Karpas-422 (cell line): Measurements from ENCODE around the gene FBXL15. TPM values are rescaled to one million over a fixed set of nuclear protein-coding genes. Genes with fewer than 3 reads are reported as not detected.

Source experiments
- DNase-seq: peaks from one replicate; pipeline ENCODE4 v3.0.0-alpha.2; 2015
- H2AFZ ChIP-seq: fragments of 200-600 bp; sonication (generic); 2 replicates; pipeline ENCODE4 v1.6.1; 2014; ENCODE audit warnings: antibody characterized with exemption, low read length, mixed read lengths
- H3K27ac ChIP-seq: fragments of 200-600 bp; sonication (generic); 2 replicates; pipeline ENCODE4 v1.5.1; 2014; ENCODE audit warnings: mild to moderate bottlenecking, low read length, moderate library complexity
- H3K27me3 ChIP-seq: fragments of 200-600 bp; sonication (generic); 2 replicates; pipeline ENCODE4 v1.6.1; 2014; ENCODE audit warnings: low read length, mixed read lengths
- H3K36me3 ChIP-seq: fragments of 200-600 bp; sonication (generic); 2 replicates; pipeline ENCODE4 v1.6.1; 2014; ENCODE audit warnings: low read length, mixed read lengths; ENCODE audit not compliant: insufficient read depth
- H3K4me1 ChIP-seq: fragments of 200-600 bp; sonication (generic); 2 replicates; pipeline ENCODE4 v1.6.1; 2014; ENCODE audit warnings: mild to moderate bottlenecking, low read length, mixed read lengths
- H3K4me2 ChIP-seq: fragments of 200-600 bp; sonication (generic); 2 replicates; pipeline ENCODE4 v1.6.1; 2014; ENCODE audit warnings: low read length, low read depth, mild to moderate bottlenecking; ENCODE audit not compliant: poor library complexity, severe bottlenecking
- H3K4me3 ChIP-seq: fragments of 200-600 bp; sonication (generic); 2 replicates; pipeline ENCODE4 v1.5.1; 2014; ENCODE audit warnings: mild to moderate bottlenecking, antibody characterized with exemption, low read length, mixed read lengths
- H3K79me2 ChIP-seq: fragments of 200-600 bp; sonication (generic); 2 replicates; pipeline ENCODE4 v1.6.1; 2014; ENCODE audit warnings: mild to moderate bottlenecking, low read length, mixed read lengths
- H3K9ac ChIP-seq: fragments of 200-600 bp; sonication (generic); 2 replicates; pipeline ENCODE4 v1.6.0; 2014; ENCODE audit warnings: low read length
- H3K9me2 ChIP-seq: fragments of 200-600 bp; sonication (generic), shearing (Covaris generic); replicated peaks from 2 replicates; pipeline ENCODE4 v1.6.0; 2014; ENCODE audit warnings: mild to moderate bottlenecking, low read length, moderate library complexity; ENCODE audit not compliant: insufficient read depth
- H3K9me3 ChIP-seq: fragments of 300-700, 200-600 bp; sonication (generic); 2 replicates; pipeline ENCODE4 v1.6.1; 2014; ENCODE audit warnings: low read length, mixed read lengths
- H4K20me1 ChIP-seq: fragments of 200-600 bp; sonication (generic); 2 replicates; pipeline ENCODE4 v1.6.1; 2014; ENCODE audit warnings: mild to moderate bottlenecking, antibody characterized with exemption, low read length, low read depth; ENCODE audit not compliant: insufficient read depth
- total RNA-seq: library from RNA; depleted of rRNA; stranded (reverse); fragments of >200 nt; shearing (Covaris generic); gene quantifications from 2 replicates; pipeline ENCODE4 v1.2.3, GENCODE V29; 2014; ENCODE audit warnings: low replicate concordance

Gene FBXL15
- total RNA-seq, 1 experiment from 2014 or later: 2.4 TPM

DNA sequence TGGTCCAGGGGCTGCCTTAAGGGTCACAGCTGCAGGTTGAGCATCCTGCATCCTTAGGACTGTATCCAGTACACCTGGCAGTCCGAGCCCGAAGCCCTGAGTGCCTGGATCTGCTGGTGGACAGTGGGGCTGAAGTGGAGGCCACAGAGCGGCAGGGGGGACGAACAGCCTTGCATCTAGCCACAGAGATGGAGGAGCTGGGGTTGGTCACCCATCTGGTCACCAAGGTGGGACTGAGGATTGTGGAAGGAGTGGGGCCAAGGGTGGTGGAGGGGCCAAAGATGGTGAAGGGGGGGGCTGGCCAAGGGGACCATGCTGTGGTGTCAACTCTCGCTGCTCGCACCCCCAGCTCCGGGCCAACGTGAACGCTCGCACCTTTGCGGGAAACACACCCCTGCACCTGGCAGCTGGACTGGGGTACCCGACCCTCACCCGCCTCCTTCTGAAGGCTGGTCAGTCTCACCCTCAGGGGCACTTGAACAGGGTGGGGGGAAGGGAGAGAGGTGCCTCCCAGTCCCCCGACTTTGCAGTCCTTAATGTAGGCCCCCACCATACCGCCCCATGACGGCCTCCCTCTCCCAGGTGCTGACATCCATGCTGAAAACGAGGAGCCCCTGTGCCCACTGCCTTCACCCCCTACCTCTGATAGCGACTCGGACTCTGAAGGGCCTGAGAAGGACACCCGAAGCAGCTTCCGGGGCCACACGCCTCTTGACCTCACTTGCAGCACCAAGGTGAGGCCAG is 19.9 kb upstream of the FBXL15 start:
- Histone ChIP-seq H4K20me1 (no peaks in the 10 kb centered on the region), H3K79me2 (no peaks in the 10 kb centered on the region), H3K4me1 (peaks cover 14% of the 10 kb centered on the region), H3K27me3 (no peaks in the 10 kb centered on the region), H3K27ac (no peak overlapping the region), H3K9me3 (no peaks in the 10 kb centered on the region), H3K36me3 (no peaks in the 10 kb centered on the region), H2AFZ (no peak overlapping the region), H3K9me2 (no peaks in the 10 kb centered on the region), H3K9ac (no peak overlapping the region), H3K4me2 (no peak overlapping the region), H3K4me3 (no peak overlapping the region)
- DNase-seq: no peak

DNA sequence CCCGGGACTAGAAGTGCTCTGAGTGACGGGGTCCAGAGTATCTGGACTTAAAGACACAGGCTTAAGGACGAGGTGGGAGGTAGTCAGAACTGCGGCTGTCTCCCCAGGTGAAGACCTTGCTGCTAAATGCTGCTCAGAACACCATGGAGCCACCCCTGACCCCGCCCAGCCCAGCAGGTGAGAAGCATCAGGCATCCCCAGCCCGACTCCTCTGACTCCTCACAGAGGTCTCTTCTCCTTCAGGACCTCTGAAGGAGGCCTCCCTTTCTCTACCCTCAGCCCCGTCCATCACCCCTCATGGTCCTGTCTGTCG is 19.3 kb upstream of the FBXL15 start:
- no peak for DNase-seq
- H4K20me1 ChIP-seq: no peaks in the 10 kb centered on the region
- H3K9me2 ChIP-seq: no peaks in the 10 kb centered on the region
- no peaks in the 10 kb centered on the region for H3K79me2 ChIP-seq
- peaks cover 8% of the 10 kb centered on the region for H3K4me1 ChIP-seq
- no peak overlapping the region for H3K4me2 ChIP-seq
- H3K9ac ChIP-seq: no peak overlapping the region
- H3K36me3 ChIP-seq: no peaks in the 10 kb centered on the region
- no peak overlapping the region for H2AFZ ChIP-seq
- no peak overlapping the region for H3K4me3 ChIP-seq
- no peaks in the 10 kb centered on the region for H3K9me3 ChIP-seq
- H3K27ac ChIP-seq: no peak overlapping the region
- H3K27me3 ChIP-seq: no peaks in the 10 kb centered on the region

DNA sequence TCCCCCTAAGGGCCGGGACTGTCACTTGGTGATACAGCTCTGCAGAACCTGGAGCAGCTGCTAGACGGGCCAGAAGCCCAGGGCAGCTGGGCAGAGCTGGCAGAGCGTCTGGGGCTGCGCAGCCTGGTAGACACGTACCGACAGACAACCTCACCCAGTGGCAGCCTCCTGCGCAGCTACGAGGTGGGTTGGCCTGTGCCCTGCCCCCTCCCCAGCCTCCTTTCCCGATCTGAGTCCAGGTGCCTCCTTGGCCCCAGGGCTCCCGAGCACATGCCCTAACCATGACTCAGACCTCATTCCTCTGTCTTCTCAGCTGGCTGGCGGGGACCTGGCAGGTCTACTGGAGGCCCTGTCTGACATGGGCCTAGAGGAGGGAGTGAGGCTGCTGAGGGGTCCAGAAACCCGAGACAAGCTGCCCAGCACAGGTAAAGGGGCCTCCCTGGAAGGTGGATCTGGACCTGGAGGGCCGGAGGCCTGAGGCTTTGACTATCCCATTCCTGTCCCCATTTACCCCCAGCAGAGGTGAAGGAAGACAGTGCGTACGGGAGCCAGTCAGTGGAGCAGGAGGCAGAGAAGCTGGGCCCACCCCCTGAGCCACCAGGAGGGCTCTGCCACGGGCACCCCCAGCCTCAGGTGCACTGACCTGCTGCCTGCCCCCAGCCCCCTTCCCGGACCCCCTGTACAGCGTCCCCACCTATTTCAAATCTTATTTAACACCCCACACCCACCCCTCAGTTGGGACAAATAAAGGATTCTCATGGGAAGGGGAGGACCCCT is 18.7 kb upstream of the FBXL15 start:
- H3K79me2 ChIP-seq: no peaks in the 10 kb centered on the region
- no peaks in the 10 kb centered on the region for H3K27me3 ChIP-seq
- no peaks in the 10 kb centered on the region for H3K9me2 ChIP-seq
- H3K9ac ChIP-seq: no peak overlapping the region
- no peak for DNase-seq
- H3K4me1 ChIP-seq: peaks cover 4% of the 10 kb centered on the region
- H3K4me3 ChIP-seq: no peak overlapping the region
- H3K4me2 ChIP-seq: no peak overlapping the region
- no peak overlapping the region for H2AFZ ChIP-seq
- no peaks in the 10 kb centered on the region for H4K20me1 ChIP-seq
- no peaks in the 10 kb centered on the region for H3K9me3 ChIP-seq
- no peaks in the 10 kb centered on the region for H3K36me3 ChIP-seq
- no peak overlapping the region for H3K27ac ChIP-seq

DNA sequence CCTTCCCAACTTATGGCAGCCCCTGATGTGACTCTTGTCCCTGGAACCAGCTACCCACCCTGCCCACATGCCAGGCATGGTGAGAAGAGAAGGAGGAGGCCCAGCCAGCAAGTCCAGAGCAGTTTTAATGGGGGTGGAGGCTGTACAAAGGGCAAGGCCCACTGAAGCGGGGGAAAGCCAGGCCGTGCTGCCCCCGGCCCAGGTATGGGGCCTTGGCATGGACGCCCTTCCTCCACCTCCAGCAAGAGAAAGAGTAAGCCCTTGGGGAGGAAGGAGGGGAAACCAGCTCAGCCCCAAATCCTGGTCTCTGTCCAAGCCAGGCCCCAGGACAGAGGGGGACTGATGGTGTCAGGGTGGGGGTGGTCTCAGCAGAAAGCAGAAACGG is 18.1 kb upstream of the FBXL15 start:
- no peaks in the 10 kb centered on the region for H3K79me2 ChIP-seq
- no peak overlapping the region for H3K4me3 ChIP-seq
- no peaks in the 10 kb centered on the region for H4K20me1 ChIP-seq
- H2AFZ ChIP-seq: no peak overlapping the region
- H3K9me3 ChIP-seq: no peaks in the 10 kb centered on the region
- H3K27me3 ChIP-seq: no peaks in the 10 kb centered on the region
- H3K27ac ChIP-seq: no peak overlapping the region
- H3K36me3 ChIP-seq: no peaks in the 10 kb centered on the region
- H3K4me1 ChIP-seq: peaks cover 4% of the 10 kb centered on the region
- H3K9me2 ChIP-seq: no peaks in the 10 kb centered on the region
- H3K9ac ChIP-seq: no peak overlapping the region
- H3K4me2 ChIP-seq: no peak overlapping the region
- DNase-seq: no peak

DNA sequence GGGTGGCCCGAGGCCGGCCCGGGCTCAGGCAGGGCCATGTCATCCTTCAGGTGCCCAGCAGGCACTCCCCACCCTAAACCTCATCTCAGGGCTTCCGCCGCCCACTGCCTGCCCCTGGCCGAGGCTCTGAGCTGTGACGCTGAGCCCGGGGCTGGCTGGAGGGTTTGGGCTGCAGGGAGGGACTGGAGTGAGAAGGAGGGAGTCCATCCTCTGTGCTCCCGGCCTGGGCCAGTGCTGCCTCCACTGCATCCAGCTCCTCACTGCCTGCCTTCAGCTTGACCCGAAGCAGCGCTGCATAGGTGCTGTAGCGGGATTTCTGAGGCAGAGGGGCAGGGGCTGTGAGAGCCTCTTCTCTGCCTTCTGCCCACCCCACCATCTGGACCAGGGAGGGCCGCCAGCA is 17.5 kb upstream of the FBXL15 start:
- DNase-seq: no peak
- Histone ChIP-seq H2AFZ (no peak overlapping the region), H3K9me2 (no peaks in the 10 kb centered on the region), H3K27me3 (no peaks in the 10 kb centered on the region), H3K4me3 (no peak overlapping the region), H3K9ac (no peak overlapping the region), H4K20me1 (no peaks in the 10 kb centered on the region), H3K79me2 (no peaks in the 10 kb centered on the region), H3K4me2 (no peak overlapping the region), H3K4me1 (peaks cover 4% of the 10 kb centered on the region), H3K36me3 (no peaks in the 10 kb centered on the region), H3K9me3 (no peaks in the 10 kb centered on the region), H3K27ac (no peak overlapping the region)

DNA sequence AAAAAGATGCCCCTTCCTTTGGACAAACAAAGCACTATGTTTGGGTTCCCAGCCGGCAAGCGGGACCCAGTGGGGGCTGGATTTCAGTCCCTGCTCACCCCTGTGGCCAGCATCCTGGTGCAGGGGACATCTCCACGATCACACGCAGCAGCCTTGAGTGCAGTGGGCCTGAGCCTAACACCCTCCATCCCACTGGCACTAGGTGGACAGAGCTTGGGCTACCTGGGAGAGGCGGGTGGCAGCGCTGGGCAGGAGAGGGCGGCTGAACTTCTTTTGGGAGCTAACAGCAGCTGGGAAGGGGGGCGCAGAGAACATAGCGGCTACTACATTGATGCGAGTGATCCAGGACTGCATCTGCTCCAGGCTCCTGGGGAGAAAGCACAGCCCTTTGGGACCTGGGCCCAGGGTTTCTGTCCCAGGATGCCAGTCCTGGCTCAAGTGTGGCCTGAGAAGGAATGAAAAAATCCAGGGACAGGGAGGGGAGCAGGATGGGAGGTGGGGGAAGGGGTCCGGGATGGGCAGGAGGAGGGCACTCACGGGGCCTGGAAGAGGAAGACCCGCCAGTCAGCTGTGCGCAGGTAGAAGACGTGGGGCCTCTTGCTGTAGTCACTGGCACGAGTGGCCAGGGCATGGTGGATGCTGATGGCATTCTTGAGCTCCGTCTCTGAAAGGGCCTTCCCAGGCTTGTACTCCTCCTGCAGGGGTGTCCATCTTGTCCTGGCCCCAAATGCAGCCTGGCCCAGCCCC is 16.1 kb upstream of the FBXL15 start:
- DNase-seq: no peak
- Histone ChIP-seq H3K9ac (no peak overlapping the region), H3K27me3 (no peaks in the 10 kb centered on the region), H3K79me2 (no peaks in the 10 kb centered on the region), H3K27ac (no peak overlapping the region), H4K20me1 (no peaks in the 10 kb centered on the region), H3K4me2 (no peak overlapping the region), H3K4me1 (peaks cover 4% of the 10 kb centered on the region), H3K9me3 (no peaks in the 10 kb centered on the region), H3K36me3 (no peaks in the 10 kb centered on the region), H2AFZ (no peak overlapping the region), H3K9me2 (no peaks in the 10 kb centered on the region), H3K4me3 (no peak overlapping the region)

DNA sequence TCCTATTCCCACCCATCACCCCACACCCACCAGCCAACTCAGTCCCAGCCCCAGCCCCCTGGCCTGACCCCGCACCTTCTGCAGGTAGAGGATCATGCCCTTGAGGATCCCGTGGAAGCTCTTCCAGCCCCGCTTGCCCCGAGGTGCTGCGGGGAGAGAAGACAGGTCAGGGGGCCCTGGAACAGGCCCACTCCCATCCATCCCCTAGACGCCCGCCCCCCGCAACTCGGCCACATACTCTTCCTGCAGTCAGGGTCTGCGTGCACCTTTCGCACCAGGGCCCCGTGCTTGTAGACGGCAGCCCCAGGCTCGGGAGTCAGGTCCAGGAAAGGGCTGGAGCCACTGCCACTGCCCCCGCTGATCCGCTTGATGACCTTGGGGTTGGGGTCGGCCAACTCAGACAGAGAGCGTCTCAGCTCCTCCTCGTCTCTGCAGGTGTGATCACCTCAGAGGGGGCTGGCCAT is 15.5 kb upstream of the FBXL15 start:
- no peak overlapping the region for H3K4me3 ChIP-seq
- no peaks in the 10 kb centered on the region for H3K79me2 ChIP-seq
- H3K27me3 ChIP-seq: no peaks in the 10 kb centered on the region
- H3K4me1 ChIP-seq: no peaks in the 10 kb centered on the region
- H3K27ac ChIP-seq: no peak overlapping the region
- no peak overlapping the region for H2AFZ ChIP-seq
- H4K20me1 ChIP-seq: no peaks in the 10 kb centered on the region
- DNase-seq: no peak
- H3K36me3 ChIP-seq: no peaks in the 10 kb centered on the region
- H3K9me3 ChIP-seq: no peaks in the 10 kb centered on the region
- no peak overlapping the region for H3K9ac ChIP-seq
- no peaks in the 10 kb centered on the region for H3K9me2 ChIP-seq
- no peak overlapping the region for H3K4me2 ChIP-seq

DNA sequence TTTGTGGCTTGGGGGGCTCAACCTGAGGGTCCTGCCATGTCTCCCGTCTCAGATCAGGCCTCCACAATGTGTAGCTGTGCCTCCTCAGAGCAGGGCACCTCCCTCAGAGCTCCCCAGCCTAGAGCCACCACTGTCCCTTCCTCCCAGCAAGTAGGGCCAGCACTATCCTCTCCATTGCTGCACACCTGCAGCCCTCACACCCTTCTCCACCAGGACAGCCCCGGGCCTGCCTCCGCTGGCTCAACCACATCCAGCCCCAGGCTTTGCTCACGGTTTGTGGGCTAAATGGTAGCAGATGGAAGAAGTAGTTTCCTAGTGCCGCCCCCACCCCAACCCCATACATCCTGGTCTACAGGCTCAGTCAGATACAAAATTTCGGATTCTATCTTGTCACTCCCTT is 15.0 kb upstream of the FBXL15 start:
- no peak for DNase-seq
- no peaks in the 10 kb centered on the region for H3K79me2 ChIP-seq
- H4K20me1 ChIP-seq: no peaks in the 10 kb centered on the region
- H3K9ac ChIP-seq: no peak overlapping the region
- no peaks in the 10 kb centered on the region for H3K36me3 ChIP-seq
- no peaks in the 10 kb centered on the region for H3K9me3 ChIP-seq
- no peak overlapping the region for H3K4me2 ChIP-seq
- no peaks in the 10 kb centered on the region for H3K9me2 ChIP-seq
- H3K4me3 ChIP-seq: no peak overlapping the region
- H2AFZ ChIP-seq: no peak overlapping the region
- H3K27ac ChIP-seq: no peak overlapping the region
- no peaks in the 10 kb centered on the region for H3K27me3 ChIP-seq
- H3K4me1 ChIP-seq: no peaks in the 10 kb centered on the region
